GM23338 (cell line): Measurements from ENCODE around the gene SPATA31E1. TPM values are rescaled to one million over a fixed set of nuclear protein-coding genes. Genes with fewer than 3 reads are reported as not detected.

Experiments used
- ATAC-seq: fragments of 200-7000 bp; cut with Tn5 transposase; 3 replicates; pipeline ENCODE4 v1.9.1; 2020
- DNase-seq: peaks from one replicate; pipeline ENCODE4 v3.0.0-alpha.2; 2015; ENCODE audit warnings: low spot score
- H2AFZ ChIP-seq: fragments of 200-600 bp; sonication (generic); 2 replicates; pipeline ENCODE4 v1.8.0; 2016; ENCODE audit warnings: antibody characterized with exemption, mild to moderate bottlenecking, moderate library complexity
- H3F3A ChIP-seq: fragments of 200-600 bp; sonication (generic); replicated peaks from 2 replicates; pipeline ENCODE4 v1.8.0; 2017; ENCODE audit warnings: antibody characterized with exemption, mixed run types, low read depth
- H3K27ac ChIP-seq: fragments of 200-600 bp; sonication (generic); 2 replicates; pipeline ENCODE4 v1.6.1; 2016; ENCODE audit warnings: low read depth
- H3K27me3 ChIP-seq: fragments of 200-600 bp; sonication (generic); 2 replicates; pipeline ENCODE4 v1.8.0; 2016; ENCODE audit warnings: mild to moderate bottlenecking, mixed run types, moderate library complexity; ENCODE audit not compliant: insufficient read depth
- H3K36me3 ChIP-seq: fragments of 200-600 bp; sonication (generic); 2 replicates; pipeline ENCODE4 v1.8.0; 2016; ENCODE audit warnings: mild to moderate bottlenecking; ENCODE audit not compliant: insufficient read depth
- H3K4me1 ChIP-seq: fragments of 200-600 bp; sonication (generic); 2 replicates; pipeline ENCODE4 v1.8.0; 2016; ENCODE audit warnings: mild to moderate bottlenecking, moderate library complexity; ENCODE audit not compliant: insufficient read depth
- H3K4me2 ChIP-seq: fragments of 200-600 bp; sonication (generic); 2 replicates; pipeline ENCODE4 v1.7.1; 2017; ENCODE audit warnings: mixed run types
- H3K4me3 ChIP-seq: fragments of 200-600 bp; sonication (generic); 2 replicates; pipeline ENCODE4 v1.6.1; 2016; ENCODE audit warnings: mixed run types
- H3K79me2 ChIP-seq: fragments of 200-600 bp; sonication (generic); replicated peaks from 2 replicates; pipeline ENCODE4 v1.8.0; 2017; ENCODE audit warnings: mild to moderate bottlenecking; ENCODE audit not compliant: insufficient read depth
- H3K9me2 ChIP-seq: fragments of 200-600 bp; sonication (generic); 2 replicates; pipeline ENCODE4 v1.8.0; 2017; ENCODE audit not compliant: insufficient read depth
- H4K20me1 ChIP-seq: fragments of 200-600 bp; sonication (generic); replicated peaks from 2 replicates; pipeline ENCODE4 v1.8.0; 2017; ENCODE audit warnings: mild to moderate bottlenecking; ENCODE audit not compliant: insufficient read depth
- H3K27ac Mint-ChIP-seq: 2 replicates; pipeline ENCODE4 v1.8.0; 2020; ENCODE audit warnings: inconsistent platforms, mild to moderate bottlenecking, moderate library complexity, mixed read lengths
- H3K27me3 Mint-ChIP-seq: 3 replicates; pipeline ENCODE4 v1.8.0; 2022; ENCODE audit warnings: low read depth, mild to moderate bottlenecking, moderate library complexity, mixed read lengths, inconsistent platforms; ENCODE audit not compliant: insufficient read depth, poor library complexity
- H3K36me3 Mint-ChIP-seq: 3 replicates; pipeline ENCODE4 v1.8.0; 2021; ENCODE audit warnings: low read depth, mild to moderate bottlenecking, inconsistent platforms, moderate library complexity, mixed read lengths
- H3K4me1 Mint-ChIP-seq: 3 replicates; pipeline ENCODE4 v1.8.0; 2020; ENCODE audit warnings: mild to moderate bottlenecking, inconsistent platforms, mixed read lengths
- H3K4me3 Mint-ChIP-seq: 3 replicates; pipeline ENCODE4 v1.8.0; 2021; ENCODE audit warnings: moderate library complexity, mild to moderate bottlenecking, inconsistent platforms, mixed read lengths
- H3K9me3 Mint-ChIP-seq: 3 replicates; pipeline ENCODE4 v1.8.0; 2020; ENCODE audit warnings: moderate library complexity, mild to moderate bottlenecking, inconsistent platforms, mixed read lengths
- CREB1 ChIP-seq: fragments of 250-450 bp; sonication (Bioruptor Pico); IDR thresholded peaks from 2 replicates; pipeline ENCODE4 v1.5.0; 2020; ENCODE audit warnings: low read depth, mild to moderate bottlenecking, moderate library complexity
- ETS1 ChIP-seq: IDR thresholded peaks from 2 replicates; pipeline ENCODE4 v1.6.1; 2016; ENCODE audit warnings: antibody characterized with exemption
- EZH2 ChIP-seq: fragments of 200-600 bp; sonication (generic); IDR thresholded peaks from one replicate; pipeline ENCODE4 v1.8.0; 2017; ENCODE audit warnings: antibody characterized with exemption, mild to moderate bottlenecking, low read depth; ENCODE audit not compliant: unreplicated experiment
- EZH2phosphoT487 ChIP-seq: fragments of 200-600 bp; sonication (generic); IDR thresholded peaks from one replicate; pipeline ENCODE4 v1.8.1; 2018; ENCODE audit warnings: antibody characterized with exemption; ENCODE audit not compliant: unreplicated experiment
- JUNB ChIP-seq: IDR thresholded peaks from one replicate; pipeline ENCODE4 v1.6.1; 2016; ENCODE audit warnings: antibody characterized with exemption; ENCODE audit not compliant: unreplicated experiment
- NANOG ChIP-seq: IDR thresholded peaks from 2 replicates; pipeline ENCODE4 v1.6.1; 2016; ENCODE audit warnings: antibody characterized with exemption, borderline replicate concordance
- POLR2AphosphoS5 ChIP-seq: IDR thresholded peaks from 2 replicates; pipeline ENCODE4 v1.6.1; 2016; ENCODE audit warnings: antibody characterized with exemption, low read depth
- REST ChIP-seq: IDR thresholded peaks from one replicate; pipeline ENCODE4 v1.6.1; 2018; ENCODE audit warnings: antibody characterized with exemption; ENCODE audit not compliant: unreplicated experiment
- STAT1 ChIP-seq: IDR thresholded peaks from one replicate; pipeline ENCODE4 v1.6.1; 2016; ENCODE audit warnings: antibody characterized with exemption; ENCODE audit not compliant: unreplicated experiment
- ZNF114 ChIP-seq: fragments of 250-450 bp; sonication (Bioruptor Pico); IDR thresholded peaks from 2 replicates; pipeline ENCODE4 v1.5.0; 2020; ENCODE audit warnings: mild to moderate bottlenecking, moderate library complexity
- ZNF331 ChIP-seq: fragments of 250-450 bp; sonication (Bioruptor Pico); IDR thresholded peaks from 2 replicates; pipeline ENCODE4 v1.5.0; 2020; ENCODE audit warnings: low read depth, mild to moderate bottlenecking, moderate library complexity
- ZNF462 ChIP-seq: fragments of 250-450 bp; sonication (Bioruptor Pico); IDR thresholded peaks from 2 replicates; pipeline ENCODE4 v1.5.0; 2020; ENCODE audit warnings: mild to moderate bottlenecking, moderate library complexity
- long read RNA-seq: library from polyadenylated mRNA; unstranded; transcript quantifications from one replicate; pipeline ENCODE4 v2.0.0, GENCODE V29; 2020; ENCODE audit not compliant: unreplicated experiment
- polyA plus RNA-seq: library from polyadenylated mRNA; unstranded; fragments of >200 nt; fragmentation: Nextera tagmentation; extraction: Ambion mirVana; gene quantifications from 2 replicates; pipeline ENCODE4 v1.2.1, GENCODE V29; 2016
- total RNA-seq: library from RNA; depleted of rRNA; stranded (reverse); fragments of >200 nt; shearing (Covaris generic); gene quantifications from 2 replicates; pipeline ENCODE4 v1.2.3, GENCODE V29; 2014; rRNA removed
- TF ChIP-seq, protein P1 (sequence below), 2 experiments: fragments of 200-600 bp in 1 of 2; sonication (generic) in 1 of 2; conservative IDR thresholded peaks; 2 replicates each; pipeline versions ENCODE4 v1.5.1 to v1.6.1; 2016 to 2017; ENCODE audit warnings: antibody characterized with exemption in 2 of 2, low read depth in 2 of 2, mild to moderate bottlenecking in 2 of 2, moderate library complexity in 1 of 2

The SPATA31E1 gene
- total RNA-seq (not detected in 2 replicates), polyA plus RNA-seq (0.05 TPM in 2 replicates)
- long read RNA-seq, result 0 reads

DNA sequence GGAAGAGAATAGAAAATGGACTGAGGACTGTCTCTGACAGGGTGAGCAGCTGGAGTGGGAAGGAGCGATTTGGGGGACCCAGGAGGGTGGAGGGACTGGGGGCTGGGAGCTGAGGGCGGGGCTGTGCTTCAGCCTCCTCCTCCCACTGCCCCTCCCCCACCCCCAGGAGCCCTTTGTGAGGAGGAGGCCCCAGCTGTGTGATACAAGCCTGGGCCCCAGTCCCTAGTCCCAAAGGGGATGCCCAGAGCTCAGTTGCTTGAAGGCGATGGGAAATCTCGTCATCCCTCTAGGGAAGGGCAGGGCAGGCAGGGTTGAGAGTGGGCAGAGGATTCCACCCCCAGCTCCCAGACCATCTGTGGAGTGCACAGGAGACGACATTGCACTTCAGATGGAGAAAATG, at the start of gene SPATA31E1:
TSS of gene SPATA31E1 (plus strand) at position 251 of the 400 bp plus-strand sequence. CDS start at position 266, 15 bp downstream.
- no peak for TF ChIP-seq ZNF331 (CRISPR knock-in tag)
- TF ChIP-seq POLR2AphosphoS5, result no peak
- TF ChIP-seq EZH2, result no peak
- TF ChIP-seq EZH2phosphoT487, result no peak
- no peak for TF ChIP-seq JUNB
- no peak for TF ChIP-seq REST
- TF ChIP-seq CREB1, result no peak
- no peak for TF ChIP-seq ZNF114
- no peak for TF ChIP-seq ZNF462 (CRISPR knock-in tag)
- no peak for TF ChIP-seq STAT1
- no peak for TF ChIP-seq ETS1
- TF ChIP-seq NANOG, result no peak
- TF ChIP-seq, protein P1, sequence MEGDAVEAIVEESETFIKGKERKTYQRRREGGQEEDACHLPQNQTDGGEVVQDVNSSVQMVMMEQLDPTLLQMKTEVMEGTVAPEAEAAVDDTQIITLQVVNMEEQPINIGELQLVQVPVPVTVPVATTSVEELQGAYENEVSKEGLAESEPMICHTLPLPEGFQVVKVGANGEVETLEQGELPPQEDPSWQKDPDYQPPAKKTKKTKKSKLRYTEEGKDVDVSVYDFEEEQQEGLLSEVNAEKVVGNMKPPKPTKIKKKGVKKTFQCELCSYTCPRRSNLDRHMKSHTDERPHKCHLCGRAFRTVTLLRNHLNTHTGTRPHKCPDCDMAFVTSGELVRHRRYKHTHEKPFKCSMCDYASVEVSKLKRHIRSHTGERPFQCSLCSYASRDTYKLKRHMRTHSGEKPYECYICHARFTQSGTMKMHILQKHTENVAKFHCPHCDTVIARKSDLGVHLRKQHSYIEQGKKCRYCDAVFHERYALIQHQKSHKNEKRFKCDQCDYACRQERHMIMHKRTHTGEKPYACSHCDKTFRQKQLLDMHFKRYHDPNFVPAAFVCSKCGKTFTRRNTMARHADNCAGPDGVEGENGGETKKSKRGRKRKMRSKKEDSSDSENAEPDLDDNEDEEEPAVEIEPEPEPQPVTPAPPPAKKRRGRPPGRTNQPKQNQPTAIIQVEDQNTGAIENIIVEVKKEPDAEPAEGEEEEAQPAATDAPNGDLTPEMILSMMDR (conservative IDR thresholded peaks at IDR 0.05; ENCODE audit: low read depth in 2 of 2), result no peak
- Histone ChIP-seq H3F3A (no peaks in the 10 kb centered on the region), H3K9me2 (no peaks in the 10 kb centered on the region), H3K36me3 (no peaks in the 10 kb centered on the region), H3K27me3 (no peaks in the 10 kb centered on the region), H2AFZ (peak within 1 kb of the TSS; percentile 72; the same call in 1 of the 2 replicates), H3K4me1 (peaks cover 12% of the 10 kb centered on the region), H3K4me2 (no peak within 1 kb of the TSS; the same call in 1 of the 2 replicates), H3K27ac (no peak within 1 kb of the TSS), H3K79me2 (no peaks in the 10 kb centered on the region), H4K20me1 (no peaks in the 10 kb centered on the region), H3K4me3 (no peak within 1 kb of the TSS)
- Mint-ChIP-seq H3K4me3 (no peak within 1 kb of the TSS; the same call in 2 of the 3 replicates), H3K36me3 (peaks cover 3% of the 10 kb centered on the region; the same call in 1 of the 3 replicates), H3K9me3 (peaks cover 5% of the 10 kb centered on the region), H3K27me3 (peaks cover 7% of the 10 kb centered on the region), H3K27ac (no peak within 1 kb of the TSS), H3K4me1 (peaks cover 20% of the 10 kb centered on the region)
- ATAC-seq (peak; percentile 80), DNase-seq (peak; percentile 33)
